Ishikawa (cell line): Measurements from ENCODE around the gene CDH18.

Experiments
- CEBPB ChIP-seq: IDR thresholded peaks from 2 replicates; pipeline ENCODE4 v1.6.1; 2012
- CREB1 ChIP-seq: IDR thresholded peaks from 2 replicates; pipeline ENCODE4 v1.6.1; 2012; ENCODE audit warnings: low read depth
- EGR1 ChIP-seq: IDR thresholded peaks from 2 replicates; pipeline ENCODE4 v1.6.1; 2012
- EP300 ChIP-seq: IDR thresholded peaks from 2 replicates; pipeline ENCODE4 v1.6.1; 2012; ENCODE audit warnings: borderline replicate concordance
- FOXM1 ChIP-seq: IDR thresholded peaks from 2 replicates; pipeline ENCODE4 v1.6.1; 2012; ENCODE audit warnings: low read depth, borderline replicate concordance
- NFIC ChIP-seq: IDR thresholded peaks from 2 replicates; pipeline ENCODE4 v1.6.1; 2012
- RAD21 ChIP-seq: IDR thresholded peaks from 2 replicates; pipeline ENCODE4 v1.6.1; 2012; ENCODE audit warnings: low read depth
- REST ChIP-seq: IDR thresholded peaks from 2 replicates; pipeline ENCODE4 v1.6.1; 2012; ENCODE audit warnings: low read depth, mild to moderate bottlenecking
- TAF1 ChIP-seq: IDR thresholded peaks from 2 replicates; pipeline ENCODE4 v1.6.1; 2012; ENCODE audit warnings: low read depth, mild to moderate bottlenecking
- TCF12 ChIP-seq: IDR thresholded peaks from 2 replicates; pipeline ENCODE4 v1.6.1; 2012; ENCODE audit warnings: low read depth
- TEAD4 ChIP-seq: IDR thresholded peaks from 2 replicates; pipeline ENCODE4 v1.6.1; 2012
- YY1 ChIP-seq: IDR thresholded peaks from 2 replicates; pipeline ENCODE4 v1.6.1; 2012; ENCODE audit warnings: low read depth
- ZBTB7A ChIP-seq: IDR thresholded peaks from 2 replicates; pipeline ENCODE4 v1.6.1; 2012; ENCODE audit warnings: low read depth
- TF ChIP-seq, protein P1 (sequence below): IDR thresholded peaks from 2 replicates; pipeline ENCODE4 v1.6.1; 2012
- TF ChIP-seq, protein P2 (sequence below): IDR thresholded peaks from 2 replicates; pipeline ENCODE4 v1.6.1; 2012

The CDH18 gene

DNA sequence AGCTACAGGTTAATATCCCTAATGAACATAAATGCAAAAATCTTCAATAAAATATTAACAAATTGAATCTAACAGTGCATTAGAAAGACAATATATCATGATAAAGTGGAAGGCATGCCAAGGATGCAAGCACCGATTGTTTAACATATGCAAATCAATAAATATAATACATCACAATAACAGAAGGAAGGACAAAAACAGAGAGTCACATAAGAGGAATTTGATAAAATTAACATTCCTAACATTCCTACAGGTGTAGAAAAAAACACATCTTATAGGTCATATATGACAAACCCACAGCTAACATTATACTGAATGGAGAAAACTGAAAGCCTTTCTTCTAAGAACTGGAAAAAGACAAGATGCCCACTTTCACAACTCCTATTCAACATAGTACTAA, 297.0 kb downstream of the CDH18 start:
- TF ChIP-seq RAD21 = no peak
- no peak; the same call in 1 of the 2 replicates for TF ChIP-seq TEAD4
- TF ChIP-seq CREB1 = no peak
- TF ChIP-seq, protein P1, sequence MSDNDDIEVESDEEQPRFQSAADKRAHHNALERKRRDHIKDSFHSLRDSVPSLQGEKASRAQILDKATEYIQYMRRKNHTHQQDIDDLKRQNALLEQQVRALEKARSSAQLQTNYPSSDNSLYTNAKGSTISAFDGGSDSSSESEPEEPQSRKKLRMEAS = no peak
- no peak for TF ChIP-seq ZBTB7A
- no peak for TF ChIP-seq TAF1
- TF ChIP-seq NFIC = no peak
- TF ChIP-seq, protein P2, sequence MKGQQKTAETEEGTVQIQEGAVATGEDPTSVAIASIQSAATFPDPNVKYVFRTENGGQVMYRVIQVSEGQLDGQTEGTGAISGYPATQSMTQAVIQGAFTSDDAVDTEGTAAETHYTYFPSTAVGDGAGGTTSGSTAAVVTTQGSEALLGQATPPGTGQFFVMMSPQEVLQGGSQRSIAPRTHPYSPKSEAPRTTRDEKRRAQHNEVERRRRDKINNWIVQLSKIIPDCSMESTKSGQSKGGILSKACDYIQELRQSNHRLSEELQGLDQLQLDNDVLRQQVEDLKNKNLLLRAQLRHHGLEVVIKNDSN = no peak
- no peak for TF ChIP-seq YY1
- no peak for TF ChIP-seq FOXM1
- no peak for TF ChIP-seq REST
- TF ChIP-seq EP300 = no peak
- TF ChIP-seq EGR1 = no peak
- TF ChIP-seq CEBPB = no peak
- no peak for TF ChIP-seq TCF12

DNA sequence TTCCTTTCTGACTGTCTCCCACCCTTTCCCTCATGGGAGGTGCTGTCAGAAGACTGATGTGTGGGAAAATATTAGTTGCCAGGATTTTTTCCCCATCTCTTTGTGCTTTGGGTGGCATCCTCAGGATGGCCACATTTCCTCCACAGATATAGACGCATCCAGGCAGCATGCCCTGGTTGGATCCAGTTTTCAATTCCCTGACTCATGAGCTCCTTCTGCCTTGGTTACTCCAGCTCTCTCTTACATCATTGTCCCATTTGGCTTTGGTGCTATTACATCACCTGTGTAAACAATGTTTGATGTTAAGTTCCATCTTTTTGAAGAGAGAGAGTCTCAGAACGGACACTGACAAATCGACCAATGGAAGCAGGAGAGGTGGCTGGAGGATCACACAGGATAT, 302.5 kb downstream of the CDH18 start:
- TF ChIP-seq ZBTB7A (no peak), TCF12 (no peak), REST (no peak), RAD21 (no peak), TEAD4 (no peak), CEBPB (no peak), CREB1 (no peak), FOXM1 (no peak), EGR1 (no peak), YY1 (no peak), EP300 (no peak), TAF1 (no peak), NFIC (no peak)
- TF ChIP-seq, protein P1 = no peak
- TF ChIP-seq, protein P2 = no peak

GRCh38 chr5:19676895-19677294, 311.1 kb downstream of the CDH18 start:
- TF ChIP-seq, protein P1 = no peak
- TF ChIP-seq EGR1 (no peak), RAD21 (no peak), CEBPB (no peak), TAF1 (no peak), TCF12 (no peak), YY1 (no peak), EP300 (no peak), REST (no peak)

GRCh38 chr5:19660679-19661078, 327.3 kb downstream of the CDH18 start:
- no peak for TF ChIP-seq TEAD4
- TF ChIP-seq RAD21 = no peak
- TF ChIP-seq EGR1 = no peak
- no peak for TF ChIP-seq TCF12
- TF ChIP-seq CEBPB = no peak
- TF ChIP-seq YY1 = no peak
- TF ChIP-seq REST = no peak
- no peak for TF ChIP-seq CREB1
- TF ChIP-seq NFIC = no peak
- TF ChIP-seq FOXM1 = no peak
- TF ChIP-seq ZBTB7A = no peak
- TF ChIP-seq, protein P2 = no peak
- no peak for TF ChIP-seq TAF1
- no peak for TF ChIP-seq EP300
- TF ChIP-seq, protein P1 = no peak
